Measurements from ENCODE around the gene ETS1.

ETS1 gene

DNA sequence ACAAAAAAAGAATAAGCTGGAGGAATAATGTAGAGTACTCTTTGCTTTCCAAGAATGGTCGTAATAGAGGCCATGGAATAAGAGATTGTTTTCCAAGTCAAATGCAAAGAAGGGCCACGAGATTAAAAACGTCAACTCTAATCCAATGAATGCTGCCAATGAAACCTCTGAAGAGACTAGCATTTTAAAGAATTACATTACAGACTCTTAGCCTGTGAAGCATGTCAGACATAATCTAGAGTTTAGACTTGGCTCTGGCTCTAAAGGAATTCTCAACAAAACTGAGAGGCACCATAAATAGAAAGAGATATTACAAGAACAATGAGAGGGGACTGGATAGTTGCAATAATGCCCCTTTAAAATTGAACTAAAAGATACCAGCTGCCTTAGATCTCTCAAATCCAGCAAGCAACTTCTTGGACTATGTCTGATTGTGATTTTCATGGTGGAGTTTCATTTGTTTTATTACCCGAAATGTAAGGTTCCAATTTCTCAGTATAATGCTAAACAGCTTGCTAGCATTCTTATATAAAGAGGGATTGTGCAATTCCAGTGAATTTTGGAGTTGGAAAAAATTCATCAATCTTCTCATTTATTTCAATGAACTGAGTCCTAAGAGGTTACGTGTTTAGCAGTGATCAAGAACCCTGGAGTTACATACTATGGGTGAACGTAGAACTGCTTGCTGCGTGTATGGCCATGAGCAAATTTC, 5.6 kb downstream of the ETS1 start:
- DNase-seq (ENCODE audit: low read depth, low spot score), result no peak
- Histone ChIP-seq H3K9me3 (ENCODE audit: control insufficient read depth, insufficient read depth, low read length) (no peaks in the 10 kb centered on the region), H3K36me3 (ENCODE audit: control insufficient read depth, insufficient read depth, low read length) (no peaks in the 10 kb centered on the region), H3K27ac (ENCODE audit: low read length) (no peak overlapping the region), H3K4me3 (ENCODE audit: low read length) (no peak overlapping the region), H3K27me3 (ENCODE audit: control insufficient read depth, insufficient read depth, low read length) (no peaks in the 10 kb centered on the region), H3K4me1 (ENCODE audit: control insufficient read depth, insufficient read depth, low read length) (peaks cover 4% of the 10 kb centered on the region)
- WGBS (ENCODE audit: insufficient coverage, insufficient read length), result no CpG with 5 or more reads among the region's 7 CpGs

DNA sequence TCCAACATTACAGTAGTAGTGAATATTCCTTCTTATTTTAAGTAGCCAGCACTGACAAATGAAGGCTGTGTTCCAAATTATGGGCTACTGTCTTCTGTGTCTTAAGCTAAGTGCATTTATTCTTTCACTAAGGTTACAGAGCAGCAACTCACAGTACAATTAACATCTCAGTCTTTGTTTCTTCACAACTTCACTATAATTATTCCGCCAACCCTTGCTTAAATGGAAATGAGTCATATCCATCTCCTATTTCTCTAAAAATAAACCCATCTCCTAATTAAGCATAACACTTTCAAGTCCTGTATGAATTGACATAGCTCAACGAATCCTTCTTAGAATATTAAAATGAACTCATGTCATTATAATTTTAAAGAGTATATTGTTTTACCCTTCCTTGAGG, 6.7 kb downstream of the ETS1 start:
- no peaks in the 10 kb centered on the region for H3K27me3 ChIP-seq (ENCODE audit: control insufficient read depth, insufficient read depth, low read length)
- H3K4me1 ChIP-seq (ENCODE audit: control insufficient read depth, insufficient read depth, low read length), result peaks cover 5% of the 10 kb centered on the region
- 100% methylated on average over 2 of the region's 2 CpGs for WGBS (ENCODE audit: insufficient coverage, insufficient read length)
- H3K9me3 ChIP-seq (ENCODE audit: control insufficient read depth, insufficient read depth, low read length), result no peaks in the 10 kb centered on the region
- H3K36me3 ChIP-seq (ENCODE audit: control insufficient read depth, insufficient read depth, low read length), result no peaks in the 10 kb centered on the region
- H3K27ac ChIP-seq (ENCODE audit: low read length), result no peak overlapping the region
- no peak overlapping the region for H3K4me3 ChIP-seq (ENCODE audit: low read length)
- DNase-seq (ENCODE audit: low read depth, low spot score), result no peak

DNA sequence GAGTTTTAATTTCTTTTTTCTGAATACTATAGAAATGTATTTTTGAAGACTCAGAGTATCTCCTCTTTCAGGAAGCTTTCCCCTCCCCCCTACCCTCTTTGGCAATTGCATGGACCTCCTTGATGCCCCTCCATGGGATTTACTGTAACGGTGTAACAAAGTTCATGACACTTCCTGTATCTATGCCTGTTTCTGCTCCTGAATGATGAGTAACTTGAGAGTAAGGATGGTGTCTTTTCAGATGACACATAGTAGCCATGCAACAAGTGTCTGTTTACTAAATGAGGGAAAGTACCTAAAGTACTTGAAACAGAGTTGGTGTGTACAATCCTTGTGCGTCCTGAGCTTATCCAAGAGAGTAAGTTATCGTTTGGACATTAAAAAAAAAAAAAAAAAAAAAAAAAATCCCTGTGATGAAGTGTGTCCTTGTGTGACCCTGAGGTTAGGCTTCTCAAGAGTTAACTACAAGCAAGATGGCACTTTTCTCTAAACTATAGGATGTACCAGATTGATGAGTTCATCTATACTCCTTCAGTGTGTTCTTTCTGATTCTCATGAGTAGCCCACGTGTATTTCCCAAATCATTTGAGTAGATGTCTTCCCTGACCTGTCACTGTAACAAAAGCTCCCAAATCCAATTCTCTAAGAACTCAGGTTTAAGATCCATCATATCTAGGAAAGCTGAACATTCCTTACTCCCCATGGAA, 7.4 kb downstream of the ETS1 start:
- no CpG with 5 or more reads among the region's 4 CpGs for WGBS (ENCODE audit: insufficient coverage, insufficient read length)
- Histone ChIP-seq H3K4me3 (ENCODE audit: low read length) (no peak overlapping the region), H3K27me3 (ENCODE audit: control insufficient read depth, insufficient read depth, low read length) (no peaks in the 10 kb centered on the region), H3K9me3 (ENCODE audit: control insufficient read depth, insufficient read depth, low read length) (no peaks in the 10 kb centered on the region), H3K36me3 (ENCODE audit: control insufficient read depth, insufficient read depth, low read length) (no peaks in the 10 kb centered on the region), H3K4me1 (ENCODE audit: control insufficient read depth, insufficient read depth, low read length) (peaks cover 5% of the 10 kb centered on the region), H3K27ac (ENCODE audit: low read length) (no peak overlapping the region)
- DNase-seq (ENCODE audit: low read depth, low spot score), result no peak

DNA sequence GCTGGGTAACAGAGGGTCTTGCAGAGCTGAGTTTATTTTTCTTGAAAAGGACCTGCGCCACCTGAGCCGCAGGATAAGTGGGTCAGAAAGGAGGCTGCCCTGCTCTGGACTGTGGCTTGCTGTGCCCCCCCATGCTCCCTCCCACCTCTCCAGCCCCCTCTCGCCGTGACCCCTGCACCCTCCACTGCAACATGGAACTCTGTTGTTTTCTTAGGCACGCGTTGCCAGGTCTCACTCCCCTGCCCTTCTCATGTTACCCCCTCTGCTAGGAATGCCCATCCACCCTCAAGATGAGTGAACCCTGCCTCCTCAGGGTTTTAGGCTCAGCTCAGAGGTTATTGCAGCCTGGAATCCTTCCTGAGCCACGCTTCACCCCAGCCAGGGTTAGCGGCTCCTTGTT, 10.8 kb downstream of the ETS1 start:
- H3K36me3 ChIP-seq (ENCODE audit: control insufficient read depth, insufficient read depth, low read length), result no peaks in the 10 kb centered on the region
- no CpG with 5 or more reads among the region's 8 CpGs for WGBS (ENCODE audit: insufficient coverage, insufficient read length)
- no peak for DNase-seq (ENCODE audit: low read depth, low spot score)
- peaks cover 9% of the 10 kb centered on the region for H3K4me1 ChIP-seq (ENCODE audit: control insufficient read depth, insufficient read depth, low read length)
- no peak overlapping the region for H3K4me3 ChIP-seq (ENCODE audit: low read length)
- H3K27me3 ChIP-seq (ENCODE audit: control insufficient read depth, insufficient read depth, low read length), result no peaks in the 10 kb centered on the region
- H3K27ac ChIP-seq (ENCODE audit: low read length), result no peak overlapping the region
- no peaks in the 10 kb centered on the region for H3K9me3 ChIP-seq (ENCODE audit: control insufficient read depth, insufficient read depth, low read length)

DNA sequence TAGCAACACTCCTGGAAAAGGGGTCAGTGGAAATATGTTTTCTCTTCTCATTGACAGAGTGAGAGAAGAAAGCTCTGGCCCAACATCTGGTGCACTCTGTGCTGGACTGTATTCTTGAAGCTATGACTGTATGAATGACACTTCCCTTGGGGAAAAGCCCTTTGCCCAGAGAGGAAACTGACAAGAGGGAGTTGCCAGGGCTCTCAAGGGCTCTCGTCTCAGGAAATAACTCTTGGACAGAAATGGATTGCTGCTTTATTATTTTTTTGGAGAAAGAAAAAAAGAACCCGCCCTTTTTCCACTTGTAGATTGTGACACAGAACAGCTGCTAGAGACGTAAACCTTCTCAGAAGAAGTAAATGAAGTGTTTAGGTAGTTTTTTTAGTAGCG, 11.4 kb downstream of the ETS1 start:
- H3K27ac ChIP-seq (ENCODE audit: low read length), result no peak overlapping the region
- peaks cover 9% of the 10 kb centered on the region for H3K4me1 ChIP-seq (ENCODE audit: control insufficient read depth, insufficient read depth, low read length)
- no peak overlapping the region for H3K4me3 ChIP-seq (ENCODE audit: low read length)
- H3K36me3 ChIP-seq (ENCODE audit: control insufficient read depth, insufficient read depth, low read length), result no peaks in the 10 kb centered on the region
- no peak for DNase-seq (ENCODE audit: low read depth, low spot score)
- no peaks in the 10 kb centered on the region for H3K27me3 ChIP-seq (ENCODE audit: control insufficient read depth, insufficient read depth, low read length)
- no CpG with 5 or more reads among the region's 4 CpGs for WGBS (ENCODE audit: insufficient coverage, insufficient read length)
- H3K9me3 ChIP-seq (ENCODE audit: control insufficient read depth, insufficient read depth, low read length), result no peaks in the 10 kb centered on the region

DNA sequence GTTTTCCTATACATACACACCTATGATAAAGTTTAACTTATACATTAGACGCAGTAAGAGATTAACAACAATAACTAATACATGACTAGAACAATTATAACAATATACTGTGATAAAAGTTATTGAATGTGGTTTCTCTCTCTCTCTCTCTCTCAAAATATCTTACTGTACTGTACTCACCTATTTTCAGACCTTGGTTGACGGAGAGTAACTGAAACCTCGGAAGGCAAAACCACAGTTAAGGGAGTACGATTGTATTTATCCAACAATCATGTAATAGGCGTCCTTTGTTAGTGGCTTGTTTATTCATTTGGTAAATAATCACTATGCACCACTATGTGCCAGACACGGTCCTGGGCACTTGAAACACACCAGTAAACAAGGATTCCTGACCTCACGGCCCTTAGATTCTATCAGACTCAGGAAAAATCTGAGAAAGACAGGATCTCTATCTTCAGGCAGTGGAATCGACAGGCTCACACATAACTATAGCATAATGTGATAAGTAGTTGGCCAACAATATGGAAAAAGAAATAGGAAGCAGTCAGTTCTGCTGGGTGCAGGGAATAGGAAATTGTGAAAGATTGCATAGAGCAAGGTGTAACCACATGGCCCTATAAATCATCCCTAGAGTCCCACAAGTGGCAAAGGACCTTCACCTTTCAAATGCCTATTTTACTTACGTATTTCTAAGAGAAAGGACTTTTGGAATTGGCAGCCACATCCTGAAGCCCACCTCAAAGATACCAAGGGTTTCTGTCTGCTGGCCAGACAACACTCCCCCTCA, 12.0 kb downstream of the ETS1 start:
- no peak for DNase-seq (ENCODE audit: low read depth, low spot score)
- WGBS (ENCODE audit: insufficient coverage, insufficient read length), result no CpG with 5 or more reads among the region's 9 CpGs
- Histone ChIP-seq H3K36me3 (ENCODE audit: control insufficient read depth, insufficient read depth, low read length) (no peaks in the 10 kb centered on the region), H3K27ac (ENCODE audit: low read length) (no peak overlapping the region), H3K27me3 (ENCODE audit: control insufficient read depth, insufficient read depth, low read length) (no peaks in the 10 kb centered on the region), H3K4me3 (ENCODE audit: low read length) (no peak overlapping the region), H3K9me3 (ENCODE audit: control insufficient read depth, insufficient read depth, low read length) (no peaks in the 10 kb centered on the region), H3K4me1 (ENCODE audit: control insufficient read depth, insufficient read depth, low read length) (peaks cover 9% of the 10 kb centered on the region)

DNA sequence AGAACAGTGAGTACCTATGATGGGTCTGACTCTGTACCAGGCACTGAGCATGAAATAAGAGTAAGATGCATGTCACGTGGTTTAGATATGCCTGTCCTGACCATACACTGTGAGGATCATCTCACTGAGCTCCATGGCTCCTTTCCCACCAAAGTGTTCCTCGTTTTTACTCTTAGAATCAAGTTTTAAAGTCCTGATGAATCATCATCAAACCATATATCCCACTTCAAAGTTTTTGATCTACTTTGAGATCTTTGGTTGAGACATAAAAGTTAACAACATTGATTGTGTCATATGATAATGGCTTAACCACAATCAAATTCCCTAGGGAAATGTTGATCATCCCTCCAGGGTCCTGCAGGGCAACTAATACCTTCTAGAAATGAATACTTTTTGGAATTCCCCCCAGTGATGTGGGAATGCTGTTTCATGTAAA, 12.8 kb downstream of the ETS1 start:
- no peaks in the 10 kb centered on the region for H3K27me3 ChIP-seq (ENCODE audit: control insufficient read depth, insufficient read depth, low read length)
- WGBS (ENCODE audit: insufficient coverage, insufficient read length), result no CpG with 5 or more reads among the region's 2 CpGs
- H3K4me3 ChIP-seq (ENCODE audit: low read length), result no peak overlapping the region
- H3K9me3 ChIP-seq (ENCODE audit: control insufficient read depth, insufficient read depth, low read length), result no peaks in the 10 kb centered on the region
- no peak for DNase-seq (ENCODE audit: low read depth, low spot score)
- peaks cover 9% of the 10 kb centered on the region for H3K4me1 ChIP-seq (ENCODE audit: control insufficient read depth, insufficient read depth, low read length)
- no peak overlapping the region for H3K27ac ChIP-seq (ENCODE audit: low read length)
- H3K36me3 ChIP-seq (ENCODE audit: control insufficient read depth, insufficient read depth, low read length), result no peaks in the 10 kb centered on the region

DNA sequence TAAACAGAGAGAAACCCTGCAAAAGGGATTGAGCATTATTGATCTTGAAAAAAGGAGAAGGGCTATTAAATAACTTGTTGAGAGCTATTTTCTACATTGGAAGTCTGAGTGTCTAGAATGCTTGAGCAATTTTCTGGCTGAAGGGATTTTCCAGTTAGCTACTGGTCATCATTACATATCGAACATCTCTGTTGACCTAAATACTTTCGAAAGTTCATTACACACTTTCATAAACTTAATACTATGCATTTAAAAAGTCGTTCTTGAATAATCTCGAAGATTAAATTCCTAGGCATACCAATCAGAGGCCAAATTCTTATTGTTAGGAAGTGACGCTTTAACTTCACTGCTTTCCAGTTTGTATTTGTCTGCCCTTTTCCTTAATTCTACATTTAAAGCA, 13.7 kb downstream of the ETS1 start:
- no peak for DNase-seq (ENCODE audit: low read depth, low spot score)
- H3K4me3 ChIP-seq (ENCODE audit: low read length), result no peak overlapping the region
- WGBS (ENCODE audit: insufficient coverage, insufficient read length), result 100% methylated on average over 1 of the region's 5 CpGs
- H3K36me3 ChIP-seq (ENCODE audit: control insufficient read depth, insufficient read depth, low read length), result no peaks in the 10 kb centered on the region
- no peaks in the 10 kb centered on the region for H3K9me3 ChIP-seq (ENCODE audit: control insufficient read depth, insufficient read depth, low read length)
- no peak overlapping the region for H3K27ac ChIP-seq (ENCODE audit: low read length)
- peaks cover 9% of the 10 kb centered on the region for H3K4me1 ChIP-seq (ENCODE audit: control insufficient read depth, insufficient read depth, low read length)
- H3K27me3 ChIP-seq (ENCODE audit: control insufficient read depth, insufficient read depth, low read length), result no peaks in the 10 kb centered on the region

DNA sequence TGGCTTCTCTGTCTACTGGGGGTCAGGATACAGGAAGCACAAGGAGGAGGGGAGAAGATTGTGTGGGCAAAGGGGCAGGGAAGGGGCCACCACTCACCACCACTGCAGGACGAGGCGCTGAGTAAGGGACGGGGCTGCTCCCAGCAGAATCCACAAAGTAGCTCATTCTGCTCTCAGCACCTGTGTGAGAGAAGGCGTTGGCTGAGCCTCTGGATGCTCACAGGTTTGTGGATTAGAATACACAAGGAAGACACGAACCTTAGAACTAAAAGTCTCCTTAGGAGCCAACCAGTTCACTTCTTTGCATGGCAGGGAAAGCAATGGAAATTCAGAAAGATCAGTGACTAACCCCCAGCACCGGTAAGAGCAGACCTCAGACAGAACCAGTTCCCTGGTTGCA, 14.4 kb downstream of the ETS1 start:
- WGBS (ENCODE audit: insufficient coverage, insufficient read length), result no CpG with 5 or more reads among the region's 6 CpGs
- no peak for DNase-seq (ENCODE audit: low read depth, low spot score)
- H3K4me1 ChIP-seq (ENCODE audit: control insufficient read depth, insufficient read depth, low read length), result peaks cover 8% of the 10 kb centered on the region
- H3K27me3 ChIP-seq (ENCODE audit: control insufficient read depth, insufficient read depth, low read length), result no peaks in the 10 kb centered on the region
- H3K9me3 ChIP-seq (ENCODE audit: control insufficient read depth, insufficient read depth, low read length), result no peaks in the 10 kb centered on the region
- no peak overlapping the region for H3K27ac ChIP-seq (ENCODE audit: low read length)
- H3K4me3 ChIP-seq (ENCODE audit: low read length), result no peak overlapping the region
- no peaks in the 10 kb centered on the region for H3K36me3 ChIP-seq (ENCODE audit: control insufficient read depth, insufficient read depth, low read length)

DNA sequence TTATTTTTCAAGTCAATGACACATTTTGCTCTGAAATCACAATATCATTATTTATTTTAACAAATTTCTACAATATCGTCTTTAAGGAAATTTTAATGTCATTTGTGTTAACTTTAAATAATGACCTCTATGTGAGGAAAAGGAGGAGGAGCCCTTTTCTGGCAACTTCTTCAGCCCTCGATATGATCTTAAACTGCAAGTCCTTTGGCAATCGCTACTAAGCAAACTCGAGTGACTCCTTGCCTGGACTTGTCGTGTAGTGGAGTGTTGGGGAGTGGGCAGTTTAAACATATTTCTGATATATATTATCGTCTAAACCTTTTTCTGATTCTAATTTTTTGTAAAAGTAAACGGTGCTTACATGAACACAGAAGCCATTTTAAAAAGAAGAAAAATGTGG, 16.7 kb downstream of the ETS1 start:
- H3K9me3 ChIP-seq (ENCODE audit: control insufficient read depth, insufficient read depth, low read length), result no peaks in the 10 kb centered on the region
- WGBS (ENCODE audit: insufficient coverage, insufficient read length), result 100% methylated on average over 1 of the region's 7 CpGs
- peaks cover 4% of the 10 kb centered on the region for H3K4me1 ChIP-seq (ENCODE audit: control insufficient read depth, insufficient read depth, low read length)
- no peaks in the 10 kb centered on the region for H3K36me3 ChIP-seq (ENCODE audit: control insufficient read depth, insufficient read depth, low read length)
- H3K4me3 ChIP-seq (ENCODE audit: low read length), result no peak overlapping the region
- H3K27ac ChIP-seq (ENCODE audit: low read length), result no peak overlapping the region
- no peaks in the 10 kb centered on the region for H3K27me3 ChIP-seq (ENCODE audit: control insufficient read depth, insufficient read depth, low read length)
- DNase-seq (ENCODE audit: low read depth, low spot score), result no peak

Measured in iPS DF 6.9 (cell line).